Mucosa of stomach (tissue), 1 donor: ENCODE measurements around the gene OPALIN.

Experiments used
- H3K27me3 ChIP-seq: one replicate; pipeline ENCODE4 v1.7.0; 2013; ENCODE audit warnings: mild to moderate bottlenecking, low read length; ENCODE audit not compliant: control insufficient read depth, insufficient read depth
- H3K36me3 ChIP-seq: one replicate; pipeline ENCODE4 v1.7.0; 2013; ENCODE audit warnings: low read length; ENCODE audit not compliant: control insufficient read depth, insufficient read depth
- H3K4me1 ChIP-seq: one replicate; pipeline ENCODE4 v1.7.0; 2013; ENCODE audit warnings: mild to moderate bottlenecking, low read length; ENCODE audit not compliant: control insufficient read depth, insufficient read depth
- H3K4me3 ChIP-seq: one replicate; pipeline ENCODE4 v1.7.0; 2013; ENCODE audit warnings: low read length
- H3K9ac ChIP-seq: one replicate; pipeline ENCODE4 v1.7.0; 2013; ENCODE audit warnings: mild to moderate bottlenecking, low read length, moderate library complexity
- H3K9me3 ChIP-seq: one replicate; pipeline ENCODE4 v1.7.0; 2013; ENCODE audit warnings: mild to moderate bottlenecking, low read length, moderate library complexity; ENCODE audit not compliant: control insufficient read depth
- donor health status: Pancreatic carcinoma.

OPALIN gene, protein sequence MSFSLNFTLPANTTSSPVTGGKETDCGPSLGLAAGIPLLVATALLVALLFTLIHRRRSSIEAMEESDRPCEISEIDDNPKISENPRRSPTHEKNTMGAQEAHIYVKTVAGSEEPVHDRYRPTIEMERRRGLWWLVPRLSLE

GRCh38 chr10:96358851-96359540, at the start of gene OPALIN:
Gene OPALIN (minus strand): TSS chr10:96359002. CDS start chr10:96358896, 106 bp downstream.
- H3K9ac ChIP-seq: no peak within 1 kb of the TSS
- no peak within 1 kb of the TSS for H3K4me3 ChIP-seq
- no peaks in the 10 kb centered on the region for H3K36me3 ChIP-seq

DNA sequence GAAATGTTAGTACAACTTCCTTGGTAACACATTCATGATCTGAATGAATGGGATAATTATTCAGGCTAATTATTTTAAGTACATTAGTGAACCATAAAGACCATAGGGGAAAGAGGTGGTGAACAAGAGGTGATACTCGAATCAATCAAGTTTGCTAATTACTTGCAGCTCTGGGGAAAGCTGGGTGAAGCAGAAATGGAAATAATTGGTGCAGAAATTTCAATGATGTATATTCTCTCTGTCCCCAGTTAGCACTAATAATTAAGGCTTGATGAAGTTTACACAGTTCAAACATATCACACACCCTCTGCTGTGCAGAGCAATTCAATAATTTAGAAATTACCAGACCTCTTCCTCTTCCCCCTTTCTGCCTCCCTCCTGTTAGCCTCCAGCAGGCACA, 49.4 kb upstream of the OPALIN start:
- peaks cover 4% of the 10 kb centered on the region for H3K27me3 ChIP-seq

More at GRCh38 chr10:96358851-96359540, at the start of gene OPALIN:
- Histone ChIP-seq H3K27me3 (no peaks in the 10 kb centered on the region), H3K9me3 (no peaks in the 10 kb centered on the region), H3K4me1 (no peaks in the 10 kb centered on the region)

DNA sequence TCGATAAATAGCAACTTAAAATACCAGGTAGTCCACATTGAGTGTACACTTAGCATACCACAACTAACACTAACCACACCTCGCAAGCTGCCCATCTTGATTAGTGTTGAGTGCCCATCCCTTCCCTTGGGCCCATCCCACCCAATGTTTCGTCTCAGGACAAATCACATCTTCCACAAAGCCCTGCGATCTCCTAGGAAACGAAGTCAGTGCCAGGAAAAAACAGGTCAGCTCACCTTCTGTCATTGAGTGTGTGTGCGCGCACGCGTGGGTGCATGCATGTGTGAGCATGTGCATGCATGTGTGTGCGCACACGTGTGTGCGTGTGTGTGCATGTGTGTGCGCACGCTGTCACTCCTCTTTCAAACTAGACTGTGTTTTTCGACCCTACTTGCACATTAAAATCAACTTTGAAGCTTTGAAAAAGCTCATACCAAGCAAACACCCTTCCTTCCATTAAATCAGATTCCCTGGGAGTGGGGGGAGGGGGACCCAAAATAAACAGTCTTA, 48.8 kb upstream of the OPALIN start:
- peaks cover 4% of the 10 kb centered on the region for H3K27me3 ChIP-seq

More for the DNA sequence above, 49.4 kb upstream of the OPALIN start:
- Histone ChIP-seq H3K9me3 (no peaks in the 10 kb centered on the region), H3K9ac (no peak overlapping the region), H3K4me3 (no peak overlapping the region), H3K36me3 (no peaks in the 10 kb centered on the region), H3K4me1 (no peaks in the 10 kb centered on the region)

DNA sequence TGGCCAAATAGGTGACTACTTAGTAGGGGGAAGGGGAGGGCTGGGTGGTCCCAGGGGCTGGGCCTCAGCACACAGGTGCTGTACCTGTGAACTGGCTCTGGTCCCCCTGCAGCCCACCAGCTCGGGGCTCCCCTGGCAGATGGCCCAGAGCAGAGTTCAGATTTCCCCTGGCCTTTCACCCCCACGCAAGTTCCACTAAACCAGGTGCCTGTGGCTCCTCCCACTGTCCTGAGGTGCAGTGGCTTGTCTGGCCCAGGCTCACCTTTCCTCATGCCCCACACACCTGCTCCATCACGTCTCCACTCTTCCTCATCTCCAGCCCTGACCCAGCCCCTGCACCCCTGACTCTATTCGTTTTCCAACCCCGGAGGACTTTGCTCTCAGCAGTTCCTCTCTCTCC, 47.3 kb upstream of the OPALIN start:
- Histone ChIP-seq H3K27me3 (peaks cover 4% of the 10 kb centered on the region), H3K9ac (no peak overlapping the region), H3K9me3 (no peaks in the 10 kb centered on the region), H3K36me3 (no peaks in the 10 kb centered on the region), H3K4me3 (no peak overlapping the region), H3K4me1 (no peaks in the 10 kb centered on the region)

More for the DNA sequence above, 48.8 kb upstream of the OPALIN start:
- no peak overlapping the region for H3K4me3 ChIP-seq
- no peaks in the 10 kb centered on the region for H3K4me1 ChIP-seq
- H3K9ac ChIP-seq: no peak overlapping the region
- H3K36me3 ChIP-seq: no peaks in the 10 kb centered on the region
- H3K9me3 ChIP-seq: no peaks in the 10 kb centered on the region

DNA sequence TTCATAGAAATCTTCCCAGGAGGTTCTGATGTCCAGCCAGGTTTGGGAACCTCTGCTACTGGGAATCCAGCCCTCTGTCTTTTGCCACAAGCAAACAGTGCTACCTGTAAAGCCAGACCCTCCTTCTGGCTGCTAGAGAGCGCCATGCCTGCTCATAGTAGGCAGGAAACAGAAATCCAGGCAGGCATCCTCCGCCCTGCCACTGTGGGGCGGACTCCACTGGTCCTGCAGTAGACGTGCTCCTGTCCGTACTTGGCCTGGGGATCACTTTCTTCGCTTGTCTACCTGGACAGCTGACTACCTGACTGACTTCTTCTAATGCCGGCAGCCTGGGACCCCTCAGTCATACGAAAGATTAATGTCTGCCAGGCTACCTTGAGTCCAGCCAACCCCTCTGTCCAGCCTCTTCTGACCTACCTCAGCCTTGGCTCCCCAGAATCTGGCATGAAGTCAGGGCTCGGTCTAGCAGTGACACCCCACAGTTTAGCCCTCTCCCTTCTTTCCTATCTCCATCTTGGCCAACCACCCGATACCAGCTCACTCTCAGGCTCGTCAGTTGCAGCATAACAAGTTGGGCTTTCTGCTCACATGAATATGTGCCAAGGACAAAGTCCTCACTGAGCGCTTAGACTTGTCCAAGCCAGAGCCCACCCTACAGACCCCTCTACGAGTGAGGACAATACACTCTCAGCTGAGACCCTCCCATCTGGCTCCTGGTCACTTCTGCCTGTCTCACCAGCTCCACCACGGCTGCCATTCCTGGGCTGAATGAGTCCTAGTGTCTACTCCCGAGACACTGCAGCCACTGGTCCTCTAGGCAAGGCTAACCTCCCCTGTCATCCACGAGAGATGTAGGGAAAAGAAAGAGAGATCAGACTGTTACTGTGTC, 43.9 kb upstream of the OPALIN start:
- no peak overlapping the region for H3K4me3 ChIP-seq
- H3K4me1 ChIP-seq: no peaks in the 10 kb centered on the region
- H3K36me3 ChIP-seq: no peaks in the 10 kb centered on the region
- H3K27me3 ChIP-seq: peaks cover 15% of the 10 kb centered on the region
- H3K9me3 ChIP-seq: no peaks in the 10 kb centered on the region
- H3K9ac ChIP-seq: no peak overlapping the region

GRCh38 chr10:96401036-96401435, 42.2 kb upstream of the OPALIN start:
- Histone ChIP-seq H3K36me3 (no peaks in the 10 kb centered on the region), H3K4me3 (no peak overlapping the region), H3K9ac (no peak overlapping the region), H3K4me1 (peaks cover 2% of the 10 kb centered on the region), H3K27me3 (peaks cover 28% of the 10 kb centered on the region), H3K9me3 (no peaks in the 10 kb centered on the region)

DNA sequence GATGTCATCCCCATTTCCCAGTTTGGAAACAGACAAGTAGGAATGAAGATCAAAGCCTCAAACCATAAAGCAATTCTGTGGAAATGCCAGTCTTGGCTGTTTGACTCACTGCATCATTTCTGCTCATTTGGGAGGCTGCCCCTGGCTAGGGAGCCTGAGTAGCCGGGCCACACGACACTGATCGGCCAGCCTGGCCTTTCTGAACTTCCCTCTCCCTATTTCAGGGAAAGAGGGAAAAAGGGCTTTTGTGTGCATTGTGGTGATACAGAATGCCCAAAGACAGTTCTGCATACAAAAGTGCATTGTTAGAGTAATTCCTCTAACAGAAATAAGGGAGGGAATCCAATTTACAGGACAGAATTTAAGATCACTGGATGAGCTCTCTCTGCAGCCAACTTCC, 41.7 kb upstream of the OPALIN start:
- peaks cover 5% of the 10 kb centered on the region for H3K4me1 ChIP-seq

GRCh38 chr10:96397902-96398301, 39.1 kb upstream of the OPALIN start:
- Histone ChIP-seq H3K36me3 (no peaks in the 10 kb centered on the region), H3K27me3 (peaks cover 33% of the 10 kb centered on the region), H3K4me3 (no peak overlapping the region), H3K9ac (no peak overlapping the region), H3K9me3 (no peaks in the 10 kb centered on the region), H3K4me1 (peaks cover 5% of the 10 kb centered on the region)

More for the DNA sequence above, 41.7 kb upstream of the OPALIN start:
- H3K9ac ChIP-seq: no peak overlapping the region
- no peaks in the 10 kb centered on the region for H3K36me3 ChIP-seq
- H3K9me3 ChIP-seq: no peaks in the 10 kb centered on the region
- no peak overlapping the region for H3K4me3 ChIP-seq
- peaks cover 27% of the 10 kb centered on the region for H3K27me3 ChIP-seq

DNA sequence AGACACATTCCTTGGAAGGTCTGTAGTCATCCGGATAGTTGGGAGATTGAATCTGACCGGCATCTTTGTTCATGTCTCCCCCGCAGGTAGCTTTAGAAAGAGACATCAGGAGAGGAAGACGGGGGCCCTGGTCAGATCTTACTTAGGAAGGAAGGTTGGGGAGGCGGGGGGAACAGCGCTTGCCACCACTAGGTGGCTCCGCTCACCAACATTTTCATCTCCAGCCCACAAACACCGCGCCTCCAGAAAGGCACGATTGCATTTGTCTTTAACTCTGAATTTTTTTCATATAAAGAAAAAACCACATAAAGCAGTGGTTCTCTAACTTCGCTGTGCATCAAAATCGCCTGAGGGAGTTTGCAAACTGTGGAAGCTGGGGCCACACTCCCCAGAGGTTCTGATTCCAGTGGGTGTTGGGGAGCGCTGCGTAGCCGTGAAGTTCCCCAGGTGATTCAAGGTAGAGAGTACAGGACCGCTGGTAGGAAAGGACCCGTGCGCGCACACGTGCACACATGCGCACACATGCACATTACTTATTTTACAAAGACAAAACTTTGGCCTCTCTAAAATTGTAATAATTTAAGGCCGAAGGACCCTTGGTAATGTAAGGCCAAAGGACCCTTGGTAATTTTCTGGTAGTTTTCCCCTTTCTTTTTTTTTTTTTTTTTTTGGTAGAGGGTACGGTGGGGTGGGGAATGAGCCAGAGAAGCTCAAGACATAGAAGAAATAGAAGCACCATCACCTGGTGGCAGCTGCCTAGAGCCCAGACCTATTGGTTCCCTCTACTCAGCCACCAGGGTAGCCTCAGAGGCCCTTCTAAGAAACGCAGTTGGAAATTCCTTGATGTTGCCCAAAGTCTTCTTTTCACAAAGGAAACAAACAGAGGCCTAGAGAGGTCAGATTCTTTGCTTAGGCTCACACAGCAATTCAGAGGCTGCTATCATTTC, 37.4 kb upstream of the OPALIN start:
- Histone ChIP-seq H3K36me3 (no peaks in the 10 kb centered on the region), H3K27me3 (peaks cover 33% of the 10 kb centered on the region), H3K9ac (no peak overlapping the region), H3K4me1 (peaks cover 5% of the 10 kb centered on the region), H3K4me3 (no peak overlapping the region), H3K9me3 (no peaks in the 10 kb centered on the region)

- no peaks in the 10 kb centered on the region for H3K4me1 ChIP-seq
- no peaks in the 10 kb centered on the region for H3K36me3 ChIP-seq
- H3K4me3 ChIP-seq: no peak overlapping the region
- H3K27me3 ChIP-seq: peaks cover 9% of the 10 kb centered on the region
- H3K9me3 ChIP-seq: no peaks in the 10 kb centered on the region
- no peak overlapping the region for H3K9ac ChIP-seq
Observed at GRCh38 chr10:96390460-96390864, 31.7 kb upstream of the OPALIN start.

- no peaks in the 10 kb centered on the region for H3K9me3 ChIP-seq
- H3K4me3 ChIP-seq: no peak overlapping the region
- H3K4me1 ChIP-seq: no peaks in the 10 kb centered on the region
- H3K36me3 ChIP-seq: no peaks in the 10 kb centered on the region
- H3K9ac ChIP-seq: no peak overlapping the region
- H3K27me3 ChIP-seq: peaks cover 9% of the 10 kb centered on the region
Observed at GRCh38 chr10:96389785-96390184, 31.0 kb upstream of the OPALIN start.
